Astrocyte (in vitro differentiated cells and primary cell): Measurements from ENCODE around the gene SMYD1. TPM values are rescaled to one million over a fixed set of nuclear protein-coding genes. Genes with fewer than 3 reads are reported as not detected.

Experiments
- DNase-seq: peaks from one replicate; pipeline ENCODE4 v3.0.0-alpha.2; 2010; ENCODE audit warnings: low read depth
- FAIRE-seq: peaks from 2 replicates; lab custom pipeline; 2011; peaks lifted over from hg19 to GRCh38; lab: Jason Lieb, UNC
- H2AFZ ChIP-seq: 2 replicates; pipeline ENCODE4 v1.6.0; 2012; ENCODE audit warnings: low read depth, low read length, inconsistent platforms
- H3K27ac ChIP-seq: 2 replicates; pipeline ENCODE4 v1.5.1; 2011; ENCODE audit warnings: low read depth, low read length, inconsistent platforms
- H3K27me3 ChIP-seq: 2 replicates; pipeline ENCODE4 v1.6.0; 2011; ENCODE audit warnings: low read length, inconsistent platforms; ENCODE audit not compliant: insufficient read depth
- H3K36me3 ChIP-seq: 2 replicates; pipeline ENCODE4 v1.5.1; 2011; ENCODE audit warnings: low read length, inconsistent platforms; ENCODE audit not compliant: insufficient read depth
- H3K4me1 ChIP-seq: 2 replicates; pipeline ENCODE4 v1.5.1; 2011; ENCODE audit warnings: low read length, inconsistent platforms; ENCODE audit not compliant: insufficient read depth
- H3K4me2 ChIP-seq: 2 replicates; pipeline ENCODE4 v1.6.0; 2012; ENCODE audit warnings: low read length, inconsistent platforms
- H3K4me3 ChIP-seq: 2 replicates; pipeline ENCODE4 v1.5.1; 2011; ENCODE audit warnings: low read depth, mild to moderate bottlenecking, low read length, inconsistent platforms; ENCODE audit not compliant: insufficient read depth
- H3K79me2 ChIP-seq: 2 replicates; pipeline ENCODE4 v1.6.0; 2012; ENCODE audit warnings: mild to moderate bottlenecking, low read length, inconsistent platforms; ENCODE audit not compliant: insufficient read depth
- H3K9ac ChIP-seq: 2 replicates; pipeline ENCODE4 v1.6.0; 2012; ENCODE audit warnings: mild to moderate bottlenecking, low read length, inconsistent platforms
- H3K9me3 ChIP-seq: 2 replicates; pipeline ENCODE4 v1.5.1; 2012; ENCODE audit warnings: low read depth, mild to moderate bottlenecking, low read length, inconsistent platforms; ENCODE audit not compliant: insufficient read depth
- H4K20me1 ChIP-seq: 2 replicates; pipeline ENCODE4 v1.6.0; 2012; ENCODE audit warnings: low read length, inconsistent platforms; ENCODE audit not compliant: insufficient read depth
- H3K27ac Mint-ChIP-seq: one replicate; pipeline ENCODE4 v1.8.0; 2021; ENCODE audit warnings: mild to moderate bottlenecking, mixed read lengths; ENCODE audit not compliant: unreplicated experiment
- H3K27me3 Mint-ChIP-seq: one replicate; pipeline ENCODE4 v1.8.0; 2021; ENCODE audit warnings: low read depth, mixed read lengths; ENCODE audit not compliant: unreplicated experiment
- H3K36me3 Mint-ChIP-seq: one replicate; pipeline ENCODE4 v1.8.0; 2021; ENCODE audit warnings: low read depth, mixed read lengths; ENCODE audit not compliant: unreplicated experiment
- H3K4me1 Mint-ChIP-seq: one replicate; pipeline ENCODE4 v1.8.0; 2021; ENCODE audit warnings: low read depth, mixed read lengths; ENCODE audit not compliant: unreplicated experiment
- H3K4me3 Mint-ChIP-seq: one replicate; pipeline ENCODE4 v1.8.0; 2021; ENCODE audit warnings: mild to moderate bottlenecking, moderate library complexity, mixed read lengths; ENCODE audit not compliant: unreplicated experiment
- H3K9me3 Mint-ChIP-seq: one replicate; pipeline ENCODE4 v1.8.0; 2021; ENCODE audit warnings: mild to moderate bottlenecking, mixed read lengths; ENCODE audit not compliant: unreplicated experiment
- CTCF ChIP-seq: IDR thresholded peaks from 2 replicates; pipeline ENCODE4 v1.5.1; 2011; ENCODE audit warnings: low read depth, mild to moderate bottlenecking, inconsistent platforms, low read length, moderate library complexity; ENCODE audit not compliant: insufficient read depth
- EZH2 ChIP-seq: IDR thresholded peaks from 2 replicates; pipeline ENCODE4 v1.6.1; 2012; ENCODE audit warnings: mild to moderate bottlenecking, low read length, inconsistent platforms; ENCODE audit not compliant: insufficient read depth
- total RNA-seq: library from RNA; stranded (reverse); gene quantifications from 2 replicates; pipeline ENCODE4 v1.2.1, GENCODE V29; 2021

The SMYD1 gene
- total RNA-seq, 1 donor from 2014 or later, result not detected

GRCh38 chr2:88126772-88127637 is 59.4 kb downstream of the SMYD1 start:
- H2AFZ ChIP-seq, result no peak overlapping the region
- no peaks in the 10 kb centered on the region for H4K20me1 ChIP-seq
- no peak overlapping the region for H3K4me2 ChIP-seq
- DNase-seq, result no peak
- H3K4me3 Mint-ChIP-seq, result no peak overlapping the region
- no peak overlapping the region for H3K27ac Mint-ChIP-seq
- H3K27me3 ChIP-seq, result peaks cover 2% of the 10 kb centered on the region
- peaks cover 2% of the 10 kb centered on the region for H3K9me3 Mint-ChIP-seq
- no peak overlapping the region for H3K9ac ChIP-seq
- H3K36me3 Mint-ChIP-seq, result no peaks in the 10 kb centered on the region
- no peak overlapping the region for H3K27ac ChIP-seq
- no peak overlapping the region for H3K4me3 ChIP-seq
- H3K79me2 ChIP-seq, result no peaks in the 10 kb centered on the region
- TF ChIP-seq EZH2, result no peak
- TF ChIP-seq CTCF, result no peak
- H3K4me1 ChIP-seq, result no peaks in the 10 kb centered on the region
- H3K36me3 ChIP-seq, result no peaks in the 10 kb centered on the region
- no peaks in the 10 kb centered on the region for H3K4me1 Mint-ChIP-seq
- FAIRE-seq, result no peak
- no peaks in the 10 kb centered on the region for H3K9me3 ChIP-seq
- H3K27me3 Mint-ChIP-seq, result peaks cover 43% of the 10 kb centered on the region

- TF ChIP-seq EZH2, result no peak
- no peak for TF ChIP-seq CTCF
- Histone ChIP-seq H3K4me3 (no peak overlapping the region), H3K4me1 (no peaks in the 10 kb centered on the region), H3K27ac (no peak overlapping the region), H3K79me2 (no peaks in the 10 kb centered on the region), H3K27me3 (peaks cover 2% of the 10 kb centered on the region), H3K36me3 (no peaks in the 10 kb centered on the region), H3K9me3 (no peaks in the 10 kb centered on the region), H3K4me2 (no peak overlapping the region), H2AFZ (no peak overlapping the region), H3K9ac (no peak overlapping the region), H4K20me1 (no peaks in the 10 kb centered on the region)
- Mint-ChIP-seq H3K36me3 (no peaks in the 10 kb centered on the region), H3K4me1 (no peaks in the 10 kb centered on the region), H3K27me3 (peaks cover 40% of the 10 kb centered on the region), H3K4me3 (no peak overlapping the region), H3K9me3 (peaks cover 2% of the 10 kb centered on the region), H3K27ac (no peak overlapping the region)
- DNase-seq, result no peak
- FAIRE-seq, result no peak
Observed at GRCh38 chr2:88127638-88127887, 59.9 kb downstream of the SMYD1 start.

GRCh38 chr2:88127888-88128653 is 60.4 kb downstream of the SMYD1 start, which contains the start of gene FABP1:
FABP1 (minus strand) TSS chr2:88128062; CDS start chr2:88128017, 45 bp downstream.
- DNase-seq (no peak), FAIRE-seq (no peak)
- H3K27me3 Mint-ChIP-seq, result peaks cover 41% of the 10 kb centered on the region
- H3K27ac Mint-ChIP-seq, result no peak within 1 kb of the TSS
- no peaks in the 10 kb centered on the region for H3K36me3 Mint-ChIP-seq
- H2AFZ ChIP-seq, result no peak within 1 kb of the TSS
- H3K4me3 ChIP-seq, result no peak within 1 kb of the TSS
- H3K36me3 ChIP-seq, result no peaks in the 10 kb centered on the region
- H3K79me2 ChIP-seq, result no peaks in the 10 kb centered on the region
- no peak within 1 kb of the TSS for H3K4me3 Mint-ChIP-seq
- no peaks in the 10 kb centered on the region for H3K4me1 ChIP-seq
- H3K27me3 ChIP-seq, result peaks cover 2% of the 10 kb centered on the region
- peaks cover 2% of the 10 kb centered on the region for H3K9me3 Mint-ChIP-seq
- no peaks in the 10 kb centered on the region for H3K4me1 Mint-ChIP-seq
- no peak within 1 kb of the TSS for H3K27ac ChIP-seq
- TF ChIP-seq EZH2, result no peak
- TF ChIP-seq CTCF, result no peak
- H3K9me3 ChIP-seq, result no peaks in the 10 kb centered on the region
- H3K9ac ChIP-seq, result no peak within 1 kb of the TSS
- no peak within 1 kb of the TSS for H3K4me2 ChIP-seq
- H4K20me1 ChIP-seq, result no peaks in the 10 kb centered on the region
